ENCODE results near the gene CD27.
"Not testable (repeated sequence)": the region's sequence is repeated elsewhere in the genome, so short reads cannot be mapped to it uniquely, and the experiment has no call there.

Gene CD27

GRCh38 chr12:6423267-6424007 lies 21.3 kb upstream of the CD27 start:
- H3K36me3 ChIP-seq (ENCODE audit: control insufficient read depth, insufficient read depth, low read length) = no peaks in the 10 kb centered on the region
- no peaks in the 10 kb centered on the region for H3K9me3 ChIP-seq (ENCODE audit: control insufficient read depth, low read length)
- H3K4me3 ChIP-seq (ENCODE audit: insufficient read depth, low read depth, low read length) = no peak overlapping the region
- no peaks in the 10 kb centered on the region for H3K4me1 ChIP-seq (ENCODE audit: control insufficient read depth, insufficient read depth, low read length)
- no peaks in the 10 kb centered on the region for H3K27me3 ChIP-seq (ENCODE audit: control insufficient read depth, insufficient read depth, low read length, poor library complexity, severe bottlenecking)
- WGBS, 2 experiments = 23 to 24% methylated on average over 9 of the region's 9 CpGs
- H3K27ac ChIP-seq (ENCODE audit: insufficient read depth, low read depth, low read length, poor library complexity, severe bottlenecking) = no peak overlapping the region

- Histone ChIP-seq H3K9me3 (ENCODE audit: control insufficient read depth, low read length) (no peaks in the 10 kb centered on the region), H3K4me1 (ENCODE audit: control insufficient read depth, insufficient read depth, low read length) (no peaks in the 10 kb centered on the region), H3K27me3 (ENCODE audit: control insufficient read depth, insufficient read depth, low read length, poor library complexity, severe bottlenecking) (no peaks in the 10 kb centered on the region), H3K36me3 (ENCODE audit: control insufficient read depth, insufficient read depth, low read length) (no peaks in the 10 kb centered on the region), H3K27ac (ENCODE audit: insufficient read depth, low read depth, low read length, poor library complexity, severe bottlenecking) (no peak overlapping the region), H3K4me3 (ENCODE audit: insufficient read depth, low read depth, low read length) (no peak overlapping the region)
- WGBS, 2 experiments = 83 to 85% methylated on average over 6 of the region's 6 CpGs
Measured at GRCh38 chr12:6424008-6424347, 20.8 kb upstream of the CD27 start.

- Histone ChIP-seq H3K4me3 (ENCODE audit: insufficient read depth, low read depth, low read length) (no peak overlapping the region), H3K27ac (ENCODE audit: insufficient read depth, low read depth, low read length, poor library complexity, severe bottlenecking) (no peak overlapping the region), H3K27me3 (ENCODE audit: control insufficient read depth, insufficient read depth, low read length, poor library complexity, severe bottlenecking) (no peaks in the 10 kb centered on the region), H3K9me3 (ENCODE audit: control insufficient read depth, low read length) (no peaks in the 10 kb centered on the region), H3K36me3 (ENCODE audit: control insufficient read depth, insufficient read depth, low read length) (no peaks in the 10 kb centered on the region), H3K4me1 (ENCODE audit: control insufficient read depth, insufficient read depth, low read length) (no peaks in the 10 kb centered on the region)
- WGBS, 2 experiments = 87 to 91% methylated on average over 8 of the region's 8 CpGs
Measured at GRCh38 chr12:6424866-6425265, 19.9 kb upstream of the CD27 start.

GRCh38 chr12:6425590-6426531 lies 18.9 kb upstream of the CD27 start:
- no peaks in the 10 kb centered on the region for H3K27me3 ChIP-seq (ENCODE audit: control insufficient read depth, insufficient read depth, low read length, poor library complexity, severe bottlenecking)
- no peak overlapping the region for H3K27ac ChIP-seq (ENCODE audit: insufficient read depth, low read depth, low read length, poor library complexity, severe bottlenecking)
- H3K9me3 ChIP-seq (ENCODE audit: control insufficient read depth, low read length) = no peaks in the 10 kb centered on the region
- no peaks in the 10 kb centered on the region for H3K4me1 ChIP-seq (ENCODE audit: control insufficient read depth, insufficient read depth, low read length)
- WGBS, 2 experiments = 94 to 95% methylated on average over 23 of the region's 23 CpGs
- H3K36me3 ChIP-seq (ENCODE audit: control insufficient read depth, insufficient read depth, low read length) = no peaks in the 10 kb centered on the region
- no peak overlapping the region for H3K4me3 ChIP-seq (ENCODE audit: insufficient read depth, low read depth, low read length)

- Histone ChIP-seq H3K36me3 (ENCODE audit: control insufficient read depth, insufficient read depth, low read length) (no peaks in the 10 kb centered on the region), H3K27ac (ENCODE audit: insufficient read depth, low read depth, low read length, poor library complexity, severe bottlenecking) (no peak overlapping the region), H3K4me1 (ENCODE audit: control insufficient read depth, insufficient read depth, low read length) (no peaks in the 10 kb centered on the region), H3K4me3 (ENCODE audit: insufficient read depth, low read depth, low read length) (no peak overlapping the region), H3K27me3 (ENCODE audit: control insufficient read depth, insufficient read depth, low read length, poor library complexity, severe bottlenecking) (no peaks in the 10 kb centered on the region), H3K9me3 (ENCODE audit: control insufficient read depth, low read length) (no peaks in the 10 kb centered on the region)
- 90 to 91% methylated on average over 14 of the region's 14 CpGs for WGBS, 2 experiments
Measured at GRCh38 chr12:6426882-6427671, 17.7 kb upstream of the CD27 start.

GRCh38 chr12:6427796-6428195 lies 17.0 kb upstream of the CD27 start:
- H3K4me1 ChIP-seq (ENCODE audit: control insufficient read depth, insufficient read depth, low read length); H3K27me3 ChIP-seq (ENCODE audit: control insufficient read depth, insufficient read depth, low read length, poor library complexity, severe bottlenecking); H3K9me3 ChIP-seq (ENCODE audit: control insufficient read depth, low read length); H3K36me3 ChIP-seq (ENCODE audit: control insufficient read depth, insufficient read depth, low read length); H3K4me3 ChIP-seq (ENCODE audit: insufficient read depth, low read depth, low read length); H3K27ac ChIP-seq (ENCODE audit: insufficient read depth, low read depth, low read length, poor library complexity, severe bottlenecking): not testable (repeated sequence)
- WGBS, 2 experiments = 92% methylated on average over 10 of the region's 10 CpGs

GRCh38 chr12:6428326-6428725 lies 16.4 kb upstream of the CD27 start:
- no peaks in the 10 kb centered on the region for H3K27me3 ChIP-seq (ENCODE audit: control insufficient read depth, insufficient read depth, low read length, poor library complexity, severe bottlenecking)
- H3K36me3 ChIP-seq (ENCODE audit: control insufficient read depth, insufficient read depth, low read length) = no peaks in the 10 kb centered on the region
- H3K9me3 ChIP-seq (ENCODE audit: control insufficient read depth, low read length) = no peaks in the 10 kb centered on the region
- H3K4me1 ChIP-seq (ENCODE audit: control insufficient read depth, insufficient read depth, low read length) = no peaks in the 10 kb centered on the region
- no peak overlapping the region for H3K4me3 ChIP-seq (ENCODE audit: insufficient read depth, low read depth, low read length)
- H3K27ac ChIP-seq (ENCODE audit: insufficient read depth, low read depth, low read length, poor library complexity, severe bottlenecking) = no peak overlapping the region
- 90 to 98% methylated on average over 3 of the region's 3 CpGs for WGBS, 2 experiments

- Histone ChIP-seq H3K4me1 (ENCODE audit: control insufficient read depth, insufficient read depth, low read length) (no peaks in the 10 kb centered on the region), H3K4me3 (ENCODE audit: insufficient read depth, low read depth, low read length) (no peak overlapping the region), H3K9me3 (ENCODE audit: control insufficient read depth, low read length) (no peaks in the 10 kb centered on the region), H3K27me3 (ENCODE audit: control insufficient read depth, insufficient read depth, low read length, poor library complexity, severe bottlenecking) (no peaks in the 10 kb centered on the region), H3K27ac (ENCODE audit: insufficient read depth, low read depth, low read length, poor library complexity, severe bottlenecking) (no peak overlapping the region), H3K36me3 (ENCODE audit: control insufficient read depth, insufficient read depth, low read length) (no peaks in the 10 kb centered on the region)
- WGBS, 2 experiments = 93% methylated on average over 19 of the region's 19 CpGs
Measured at GRCh38 chr12:6430124-6430989, 14.4 kb upstream of the CD27 start.

GRCh38 chr12:6432991-6433390 lies 11.8 kb upstream of the CD27 start:
- Histone ChIP-seq H3K4me1 (ENCODE audit: control insufficient read depth, insufficient read depth, low read length) (no peaks in the 10 kb centered on the region), H3K27me3 (ENCODE audit: control insufficient read depth, insufficient read depth, low read length, poor library complexity, severe bottlenecking) (no peaks in the 10 kb centered on the region), H3K4me3 (ENCODE audit: insufficient read depth, low read depth, low read length) (no peak overlapping the region), H3K27ac (ENCODE audit: insufficient read depth, low read depth, low read length, poor library complexity, severe bottlenecking) (no peak overlapping the region), H3K9me3 (ENCODE audit: control insufficient read depth, low read length) (no peaks in the 10 kb centered on the region), H3K36me3 (ENCODE audit: control insufficient read depth, insufficient read depth, low read length) (no peaks in the 10 kb centered on the region)
- 91 to 97% methylated on average over 4 of the region's 5 CpGs for WGBS, 2 experiments

Measured in ectodermal cell (in vitro differentiated cells).